HUDEP-2 (cell line): Measurements from ENCODE around the gene RPL22L1.
"Not testable (repeated sequence)": the region's sequence is repeated elsewhere in the genome, so short reads cannot be mapped to it uniquely, and the experiment has no call there.

Experiments used
- DNase-seq, 76 experiments: peaks; one replicate each; lab custom pipeline; 2025; ENCODE audit not compliant: unreplicated experiment in 76 of 76; lab: John Stamatoyannopoulos, UW

Gene RPL22L1

DNA sequence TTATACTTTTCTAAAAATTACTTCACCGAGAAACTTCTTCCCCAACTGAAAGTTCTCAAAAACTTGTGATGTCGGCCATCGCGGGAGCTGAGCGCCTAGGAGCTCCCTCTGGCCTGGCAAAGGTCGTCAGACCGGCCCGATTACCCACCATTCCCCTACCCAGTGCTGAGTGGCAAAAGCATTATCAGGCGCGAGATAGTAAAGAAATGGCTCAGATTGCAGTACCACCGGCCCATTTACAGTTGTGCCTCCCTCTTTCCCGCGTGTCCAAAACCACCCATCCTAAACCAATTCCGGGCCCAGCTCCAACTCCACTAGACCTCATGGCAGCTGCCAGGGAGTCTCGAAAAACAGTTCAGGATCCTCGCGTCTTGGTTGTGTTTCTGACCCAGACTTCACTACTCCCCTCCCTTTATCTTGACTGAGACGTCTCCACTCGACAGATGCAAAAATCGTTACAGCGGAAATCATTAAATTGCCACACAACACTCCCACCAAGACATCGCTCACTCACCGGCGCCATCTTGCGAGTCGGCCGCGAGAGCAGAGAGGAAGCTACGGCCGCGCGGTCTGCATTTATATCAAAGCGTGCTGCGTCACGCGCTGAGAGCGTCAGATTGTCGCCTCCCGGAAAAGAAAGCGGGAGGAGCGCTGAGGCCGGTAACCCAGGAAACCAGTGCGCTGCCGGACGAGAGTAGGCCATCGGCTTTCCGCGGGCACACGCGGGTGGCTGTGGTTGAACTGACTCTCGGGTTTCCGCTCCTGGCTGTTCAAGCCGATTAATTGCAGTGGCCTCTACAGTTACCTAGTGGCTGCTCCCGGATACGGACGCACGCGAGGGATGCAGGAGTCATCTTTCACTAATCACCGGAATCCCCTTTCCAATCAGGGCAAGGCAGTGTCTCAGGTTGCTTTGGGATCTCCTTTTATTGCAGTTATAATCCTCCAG lies at the start of gene RPL22L1:
TSS of gene RPL22L1 (minus strand) at position 551 of the 949 bp plus-strand sequence. CDS start at position 523, 28 bp downstream.
- DNase-seq, result no peak

DNA sequence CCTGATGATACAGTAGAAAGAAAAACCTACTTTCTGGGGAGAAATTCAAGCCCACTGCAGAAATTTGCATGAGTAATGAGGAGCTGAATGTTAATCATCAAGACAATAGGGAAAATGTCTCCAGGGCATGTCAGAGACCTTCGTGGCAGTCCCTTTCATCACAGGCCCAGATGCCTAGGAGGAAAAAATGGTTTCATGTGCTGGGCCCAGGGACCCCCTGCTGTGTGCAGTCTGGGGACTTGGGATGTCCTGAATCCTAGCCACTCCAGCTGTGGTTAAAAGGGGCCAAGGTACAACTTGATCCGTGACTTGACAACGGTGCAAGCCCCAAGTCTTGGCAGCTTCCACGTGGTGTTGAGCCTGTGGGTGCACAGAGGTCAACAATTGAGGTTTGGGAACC lies 48.7 kb upstream of the RPL22L1 start:
- DNase-seq, result no peak

GRCh38 chr3:170914690-170915089 lies 44.7 kb upstream of the RPL22L1 start:
- no peak for DNase-seq

- DNase-seq, result no peak
Observed at GRCh38 chr3:170914212-170914611, 44.2 kb upstream of the RPL22L1 start.

DNA sequence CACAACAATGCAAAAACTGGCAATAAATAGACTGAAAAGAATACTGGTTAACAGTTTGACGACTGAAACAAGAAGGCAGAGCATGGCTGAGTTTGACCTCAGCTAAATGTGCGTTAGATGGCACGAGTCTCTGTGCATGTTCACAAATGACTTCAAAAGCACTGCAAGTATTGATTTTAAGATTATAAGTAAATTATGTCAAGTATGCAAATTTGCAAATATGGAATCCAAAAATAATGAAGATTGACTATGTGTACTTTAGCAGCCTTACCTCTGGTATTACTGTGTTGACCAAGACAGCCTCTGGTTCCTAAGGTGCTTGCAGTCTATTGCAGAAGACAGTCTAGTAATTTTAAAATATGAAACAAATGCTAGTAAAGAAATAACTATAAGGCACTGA lies 41.1 kb upstream of the RPL22L1 start:
- no peak for DNase-seq

- no peak for DNase-seq
Observed at GRCh38 chr3:170910542-170910941, 40.5 kb upstream of the RPL22L1 start.

- no peak for DNase-seq
Observed at GRCh38 chr3:170909129-170909903, 39.3 kb upstream of the RPL22L1 start.

GRCh38 chr3:170908235-170909116 lies 38.5 kb upstream of the RPL22L1 start, which contains the start of gene EIF5A2:
Gene EIF5A2 (minus strand): TSS chr3:170908637. CDS start chr3:170907806, 831 bp downstream.
- DNase-seq, result peak; percentile 38 to 99 (median 96)

DNA sequence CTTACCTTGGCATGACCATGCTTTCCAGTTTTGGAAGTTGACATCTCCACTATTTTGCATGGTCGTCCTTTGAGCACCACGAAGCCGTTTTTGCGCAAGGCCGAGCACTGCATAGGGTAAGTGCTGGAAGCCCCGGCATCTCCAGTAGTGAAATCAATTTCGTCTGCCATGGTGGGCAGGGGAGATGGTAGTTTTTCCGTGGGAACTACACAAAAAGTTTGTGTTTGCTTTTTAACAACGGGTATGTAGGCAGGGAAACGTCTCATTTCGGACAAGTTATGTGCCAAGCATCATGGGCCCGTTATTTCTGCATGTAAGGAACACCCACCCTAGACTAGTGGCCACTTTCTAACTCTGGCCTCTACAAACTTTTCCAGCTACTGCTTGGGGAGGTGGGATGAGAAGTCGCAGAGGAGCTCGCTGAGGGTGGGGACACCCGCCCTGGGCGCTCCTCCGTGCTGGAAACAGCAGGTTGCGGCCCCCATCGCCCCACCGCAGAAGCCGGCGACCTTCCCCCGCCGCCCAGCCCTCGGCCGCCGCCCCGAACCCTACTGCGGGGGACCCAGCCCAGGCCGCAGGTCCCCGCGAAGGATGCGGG lies 37.7 kb upstream of the RPL22L1 start:
- peak in 8 of 76 experiments; percentile 1 to 45 (median 18) for DNase-seq

DNA sequence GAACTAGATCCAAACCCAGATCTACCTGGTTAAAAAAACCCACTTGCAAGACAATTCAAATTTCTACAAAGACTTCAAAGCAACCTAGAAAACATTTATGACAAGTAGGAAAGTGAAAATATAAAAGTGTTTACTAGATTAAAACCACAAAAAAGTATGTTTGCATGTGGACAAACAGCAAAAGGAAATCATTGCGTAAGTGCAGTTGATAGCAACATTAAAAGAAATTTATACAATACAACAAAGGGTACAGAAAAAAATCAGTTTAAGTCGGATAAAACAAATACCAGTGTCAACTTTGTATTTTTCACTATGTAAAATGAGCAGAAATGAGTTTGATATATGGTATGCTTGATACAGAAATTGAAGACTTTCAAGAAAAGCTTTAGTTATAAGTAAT lies 35.9 kb upstream of the RPL22L1 start:
- no peak for DNase-seq

- peak in 13 of 76 experiments; percentile 4 to 39 (median 17) for DNase-seq
Observed at GRCh38 chr3:170903123-170903522, 33.1 kb upstream of the RPL22L1 start.

DNA sequence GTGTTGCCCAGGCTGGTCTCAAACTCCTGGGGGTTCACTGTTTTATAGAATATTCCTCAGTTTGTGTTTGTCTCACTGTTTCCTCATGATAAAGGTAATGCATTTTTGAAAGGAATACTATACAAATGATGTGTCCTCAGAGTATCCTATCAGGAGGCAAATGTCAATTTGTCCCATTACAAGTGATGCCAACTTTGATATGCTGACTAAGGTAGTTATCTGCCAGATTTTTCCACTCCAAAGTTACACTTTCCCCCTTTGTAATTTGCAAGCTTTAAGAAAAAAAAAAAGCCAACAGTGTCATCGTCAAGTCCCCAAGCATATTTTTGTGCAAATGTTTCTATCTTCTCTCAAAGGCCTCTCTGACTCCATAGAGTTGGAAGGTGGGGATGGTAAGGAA lies 29.5 kb upstream of the RPL22L1 start:
- DNase-seq, result no peak

GRCh38 chr3:170897978-170898377 lies 28.0 kb upstream of the RPL22L1 start:
- no peak for DNase-seq

DNA sequence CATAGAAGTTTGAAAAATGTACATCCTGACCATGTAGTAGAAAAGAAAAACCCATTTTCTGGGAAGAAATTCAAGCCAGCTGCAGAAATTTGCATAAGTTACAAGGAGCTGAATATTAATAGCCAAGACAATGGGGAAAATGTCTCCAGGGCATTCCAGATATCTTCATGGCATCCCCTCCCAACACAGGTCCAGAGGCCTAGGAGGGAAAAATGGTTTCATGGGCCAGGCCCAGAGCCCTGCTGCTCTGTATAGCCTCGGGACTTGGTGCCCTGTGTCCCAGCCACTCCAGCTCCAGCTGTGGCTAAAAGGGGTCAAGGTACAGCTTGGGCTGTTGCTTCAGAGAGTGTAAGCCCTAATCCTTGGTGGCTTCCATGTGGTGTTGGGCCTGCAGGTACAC lies 27.2 kb upstream of the RPL22L1 start:
- not testable (repeated sequence) for DNase-seq

GRCh38 chr3:170896781-170897180 lies 26.8 kb upstream of the RPL22L1 start:
- no peak for DNase-seq

- DNase-seq, result not testable (repeated sequence)
Observed at GRCh38 chr3:170896333-170896732, 26.3 kb upstream of the RPL22L1 start.

DNA sequence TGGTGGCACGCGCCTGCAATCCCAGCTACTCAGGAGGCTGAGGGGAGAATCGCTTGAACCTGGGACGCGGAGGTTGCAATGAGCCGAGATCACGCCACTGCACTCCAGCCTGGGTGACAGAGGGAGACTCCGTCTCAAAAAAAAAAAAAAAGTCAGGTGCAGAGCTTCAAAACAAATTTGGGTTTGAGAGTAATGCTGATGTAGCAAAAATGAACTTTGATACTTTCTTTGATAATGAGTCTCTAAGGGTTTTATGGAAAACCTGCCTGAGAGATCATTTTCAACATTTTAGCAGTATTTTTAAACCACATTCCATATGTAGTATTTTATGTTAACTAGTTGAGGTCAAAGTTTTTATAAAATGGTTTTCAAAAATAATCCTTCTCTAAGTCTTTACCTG lies 23.9 kb upstream of the RPL22L1 start:
- DNase-seq, result no peak

DNA sequence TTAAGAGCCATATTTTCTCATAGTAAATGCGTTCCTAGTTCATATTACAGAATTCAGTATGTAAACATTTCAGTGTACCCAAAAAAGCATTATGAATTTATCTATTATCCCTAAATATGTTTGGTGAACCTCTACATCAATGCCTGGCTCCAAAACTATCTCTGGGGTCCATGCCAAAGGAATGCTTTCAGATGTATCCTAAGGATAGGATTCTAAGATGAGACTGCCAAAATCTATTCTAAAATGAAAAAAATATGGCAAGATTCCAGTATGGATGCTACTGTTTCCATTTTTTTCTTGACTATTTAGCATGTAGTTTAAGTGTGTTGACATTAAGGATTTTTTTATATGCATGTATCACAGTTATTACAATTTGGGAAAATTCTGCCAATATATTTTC lies 19.6 kb upstream of the RPL22L1 start:
- no peak for DNase-seq

DNA sequence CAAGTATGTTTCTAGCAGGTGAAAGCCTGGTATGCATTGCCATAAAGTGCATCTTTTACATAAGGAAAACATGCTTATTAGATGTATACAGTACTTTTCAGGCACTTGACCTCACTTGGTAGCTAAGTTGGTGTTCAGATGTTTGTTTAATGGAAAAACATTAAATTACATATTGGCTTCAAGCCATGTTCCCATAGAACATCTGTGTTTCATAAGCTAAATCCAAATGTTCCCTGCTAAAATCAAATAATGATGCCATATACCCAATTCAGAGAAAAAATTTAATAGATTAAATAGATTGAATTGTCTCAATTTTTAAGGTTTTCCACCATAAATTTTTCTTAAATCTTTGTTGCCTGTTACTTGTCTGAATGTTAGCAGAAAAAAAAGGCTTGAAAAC lies 19.1 kb upstream of the RPL22L1 start:
- DNase-seq, result no peak
